Fibroblast of skin of left biceps (primary cell): ENCODE results near the gene ANKRD53.
"Not testable (repeated sequence)": the region's sequence is repeated elsewhere in the genome, so short reads cannot be mapped to it uniquely, and the experiment has no call there.

Experiments
- DNase-seq, 2 experiments: peaks; one replicate each; pipeline ENCODE4 v3.0.0-alpha.2; 2013; ENCODE audit warnings: low read depth in 2 of 2

ANKRD53 gene

GRCh38 chr2:71011786-71012185 lies 33.4 kb downstream of the ANKRD53 start:
- DNase-seq: not testable (repeated sequence)

- no peak for DNase-seq
These were observed 40.2 kb downstream of the ANKRD53 start for GRCh38 chr2:71018625-71019024.

- not testable (repeated sequence) for DNase-seq
These were observed 41.6 kb downstream of the ANKRD53 start for GRCh38 chr2:71019989-71020388.

DNA sequence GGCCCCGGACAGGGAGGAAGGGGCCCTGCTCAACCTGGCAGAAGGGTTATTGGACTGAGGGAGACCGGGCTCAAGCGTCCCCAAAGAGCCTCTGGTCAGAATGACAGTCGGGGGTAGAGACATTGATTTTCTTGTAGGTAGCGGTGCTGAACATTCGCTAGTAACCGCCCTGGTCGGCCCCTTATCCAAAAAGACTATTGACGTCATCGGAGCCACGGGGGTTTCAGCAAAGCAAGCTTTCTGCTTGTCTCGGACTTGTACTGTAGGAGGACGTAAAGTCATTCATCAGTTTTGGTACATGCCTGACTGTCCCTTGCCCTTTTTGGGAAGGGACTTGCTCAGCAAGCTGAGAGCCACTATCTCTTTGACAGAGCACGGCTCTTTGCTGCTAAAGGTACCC lies 43.0 kb downstream of the ANKRD53 start:
- not testable (repeated sequence) for DNase-seq

- DNase-seq: not testable (repeated sequence)
These were observed 45.3 kb downstream of the ANKRD53 start for GRCh38 chr2:71023553-71024243.
